Measurements from ENCODE around the gene BNIP5. TPM values are rescaled to one million over a fixed set of nuclear protein-coding genes. Genes with fewer than 3 reads are reported as not detected.
"Not testable (repeated sequence)": the region's sequence is repeated elsewhere in the genome, so short reads cannot be mapped to it uniquely, and the experiment has no call there.

BNIP5 gene
- total RNA-seq, 1 donor from 2014 or later: not detected

- H3K9me3 ChIP-seq: no peaks in the 10 kb centered on the region
- peaks cover 16% of the 10 kb centered on the region for H3K4me1 ChIP-seq
- no peak overlapping the region for H3K27ac ChIP-seq
- TF ChIP-seq CTCF (IDR thresholded peaks at IDR 0.05): no peak
- no peak overlapping the region for H3K4me3 ChIP-seq
- ATAC-seq (no peak), DNase-seq (no peak)
- peaks cover 8% of the 10 kb centered on the region for H3K27me3 ChIP-seq (ENCODE audit: low read depth)
- intact Hi-C loops (cut with DNase I): no loop called here
- no peaks in the 10 kb centered on the region for H3K36me3 ChIP-seq
These were observed 2.5 kb upstream of the BNIP5 start for GRCh38 chr6:36339146-36339545.

- intact Hi-C loops (cut with DNase I); ATAC-seq; DNase-seq; H3K36me3 ChIP-seq; H3K27ac ChIP-seq; H3K4me3 ChIP-seq; H3K9me3 ChIP-seq: not testable (repeated sequence)
- Histone ChIP-seq H3K27me3 (ENCODE audit: low read depth) (peaks cover 16% of the 10 kb centered on the region), H3K4me1 (peaks cover 16% of the 10 kb centered on the region)
These were observed 1.5 kb upstream of the BNIP5 start for GRCh38 chr6:36338223-36338622.

- ATAC-seq (no peak), DNase-seq (no peak)
- H3K4me1 ChIP-seq: peaks cover 16% of the 10 kb centered on the region
- H3K36me3 ChIP-seq: no peaks in the 10 kb centered on the region
- H3K27ac ChIP-seq: no peak overlapping the region
- intact Hi-C loops (cut with DNase I): no loop called here
- TF ChIP-seq CTCF (IDR thresholded peaks at IDR 0.05): no peak
- peaks cover 16% of the 10 kb centered on the region for H3K27me3 ChIP-seq (ENCODE audit: low read depth)
- no peaks in the 10 kb centered on the region for H3K9me3 ChIP-seq
- no peak overlapping the region for H3K4me3 ChIP-seq
These were observed 1.1 kb upstream of the BNIP5 start for GRCh38 chr6:36337814-36338213.

GRCh38 chr6:36336208-36336710, 429 bp downstream of the BNIP5 start:
- intact Hi-C loops (cut with DNase I): no loop called here
- Histone ChIP-seq H3K4me1 (peaks cover 11% of the 10 kb centered on the region), H3K27me3 (ENCODE audit: low read depth) (peaks cover 16% of the 10 kb centered on the region), H3K9me3 (no peaks in the 10 kb centered on the region), H3K4me3 (no peak overlapping the region), H3K27ac (no peak overlapping the region), H3K36me3 (no peaks in the 10 kb centered on the region)
- ATAC-seq: no peak
- DNase-seq: no peak
- TF ChIP-seq CTCF (IDR thresholded peaks at IDR 0.05): no peak

GRCh38 chr6:36335465-36336207, 1.1 kb downstream of the BNIP5 start:
- DNase-seq (no peak), ATAC-seq (no peak)
- no peak overlapping the region for H3K27ac ChIP-seq
- no peak overlapping the region for H3K4me3 ChIP-seq
- H3K36me3 ChIP-seq: no peaks in the 10 kb centered on the region
- H3K9me3 ChIP-seq: no peaks in the 10 kb centered on the region
- TF ChIP-seq CTCF (IDR thresholded peaks at IDR 0.05): no peak
- peaks cover 16% of the 10 kb centered on the region for H3K27me3 ChIP-seq (ENCODE audit: low read depth)
- H3K4me1 ChIP-seq: peaks cover 5% of the 10 kb centered on the region
- intact Hi-C loops (cut with DNase I): no loop called here

GRCh38 chr6:36334832-36335459, 1.7 kb downstream of the BNIP5 start:
- DNase-seq (no peak), ATAC-seq (peak in 1 of 2 donors; percentile 35)
- Histone ChIP-seq H3K4me1 (no peaks in the 10 kb centered on the region), H3K27ac (no peak overlapping the region), H3K27me3 (ENCODE audit: low read depth) (peaks cover 16% of the 10 kb centered on the region), H3K36me3 (no peaks in the 10 kb centered on the region), H3K4me3 (no peak overlapping the region), H3K9me3 (no peaks in the 10 kb centered on the region)
- TF ChIP-seq CTCF (IDR thresholded peaks at IDR 0.05): no peak
- intact Hi-C loops (cut with DNase I): no loop called here

Data from lower lobe of right lung (tissue), 2 donors.